HepG2 (cell line): ENCODE results near the gene CSTF3. TPM values are rescaled to one million over a fixed set of nuclear protein-coding genes. Genes with fewer than 3 reads are reported as not detected.

ENCODE experiments used
- CBFB ChIP-seq: sonication (generic); formaldehyde crosslinking; IDR thresholded peaks from 2 replicates; pipeline ENCODE4 v1.4.0; 2020; ENCODE audit warnings: missing genetic modification reagents
- EP300 ChIP-seq, 3 experiments: sonication (generic) in 1 of 3; formaldehyde crosslinking in 1 of 3; IDR thresholded peaks; 2 replicates each; pipeline versions ENCODE4 v1.5.1 to v1.6.1; 2011 to 2020; ENCODE audit warnings: low read depth in 2 of 3, low read length in 2 of 3, borderline replicate concordance in 1 of 3, improper control_type of control experiment in 1 of 3, mild to moderate bottlenecking in 1 of 3, missing genetic modification reagents in 1 of 3, moderate library complexity in 1 of 3
- ETV6 ChIP-seq: sonication (generic); formaldehyde crosslinking; conservative IDR thresholded peaks from 2 replicates; pipeline ENCODE4 v1.4.0; 2020; ENCODE audit warnings: missing genetic modification reagents
- FOSL1 ChIP-seq: sonication (generic); formaldehyde crosslinking; IDR thresholded peaks from 2 replicates; pipeline ENCODE4 v1.9.0; 2021; ENCODE audit warnings: missing genetic modification reagents, borderline replicate concordance
- KLF15 ChIP-seq: sonication (generic); formaldehyde crosslinking; IDR thresholded peaks from 2 replicates; pipeline ENCODE4 v1.8.1; 2023; ENCODE audit warnings: borderline replicate concordance, mild to moderate bottlenecking, inconsistent platforms, missing genetic modification reagents, mixed read lengths
- MED13 ChIP-seq: sonication (generic); formaldehyde crosslinking; IDR thresholded peaks from 2 replicates; pipeline ENCODE4 v1.5.0; 2020; ENCODE audit warnings: missing genetic modification reagents
- NR2C2 ChIP-seq: sonication (generic); formaldehyde crosslinking; IDR thresholded peaks from 2 replicates; pipeline ENCODE4 v1.4.0; 2020; ENCODE audit warnings: missing genetic modification reagents, mild to moderate bottlenecking, moderate library complexity, borderline replicate concordance
- PTBP1 ChIP-seq: fragments of 200-400 bp; formaldehyde crosslinking; IDR thresholded peaks from 2 replicates; pipeline ENCODE4 v1.6.1; 2018; ENCODE audit warnings: low read length, low read depth; ENCODE audit not compliant: poor library complexity, severe bottlenecking
- SIN3A ChIP-seq: IDR thresholded peaks from 2 replicates; pipeline ENCODE4 v1.6.1; 2011; ENCODE audit warnings: low read depth, mild to moderate bottlenecking, control low read depth, low read length, borderline replicate concordance
- SYNCRIP ChIP-seq: fragments of 200-400 bp; formaldehyde crosslinking; IDR thresholded peaks from 2 replicates; pipeline ENCODE4 v1.6.1; 2018; ENCODE audit warnings: mild to moderate bottlenecking, low read depth, low read length; ENCODE audit not compliant: insufficient read depth
- YY1 ChIP-seq: IDR thresholded peaks from 2 replicates; pipeline ENCODE4 v1.6.1; 2011; ENCODE audit warnings: low read length, low read depth, moderate library complexity, mild to moderate bottlenecking; ENCODE audit not compliant: insufficient read depth, insufficient replicate concordance
- ZMAT3 ChIP-seq: sonication (generic); formaldehyde crosslinking; conservative IDR thresholded peaks from 2 replicates; pipeline ENCODE4 v1.7.0; 2021; ENCODE audit warnings: missing genetic modification reagents
- ZNF274 ChIP-seq: sonication (generic); formaldehyde crosslinking; IDR thresholded peaks from 2 replicates; pipeline ENCODE4 v1.5.1; 2020; ENCODE audit warnings: mild to moderate bottlenecking, missing genetic modification reagents
- ZNF329 ChIP-seq: sonication (generic); formaldehyde crosslinking; IDR thresholded peaks from 2 replicates; pipeline ENCODE4 v1.9.0; 2021; ENCODE audit warnings: low read depth, mild to moderate bottlenecking, missing genetic modification reagents
- ZNF331 ChIP-seq: sonication (generic); formaldehyde crosslinking; IDR thresholded peaks from 2 replicates; pipeline ENCODE4 v1.4.0; 2020; ENCODE audit warnings: missing genetic modification reagents
- ZNF382 ChIP-seq: sonication (generic); formaldehyde crosslinking; IDR thresholded peaks from 2 replicates; pipeline ENCODE4 v1.5.0; 2020; ENCODE audit warnings: missing genetic modification reagents, mild to moderate bottlenecking, borderline replicate concordance
- polyA plus RNA-seq, 8 experiments: library from polyadenylated mRNA; depleted of rRNA in 3 of 8; stranded (reverse) in 7 of 8; unstranded in 1 of 8; fragments of >200 nt; fragmentation: Illumina TruSeq in 4 of 8; extraction: Trizol in 4 of 8; gene quantifications; 2 replicates each; pipeline versions ENCODE4 v1.2.1 to v1.2.3, GENCODE V29; 2011 to 2016; ENCODE audit warnings: low read depth in 4 of 8, missing spikeins in 1 of 8, mixed read lengths in 1 of 8; ENCODE audit not compliant: insufficient read depth in 1 of 8
- total RNA-seq, 5 experiments: library from RNA; depleted of rRNA; stranded (reverse); fragments of >200 nt; fragmentation: Illumina TruSeq; extraction: Trizol; gene quantifications; 2 replicates each; pipeline ENCODE4 v1.2.3, GENCODE V29; 2016; ENCODE audit warnings: low read depth in 1 of 5
- TF ChIP-seq, protein P1 (sequence below): sonication (generic); formaldehyde crosslinking; IDR thresholded peaks from 2 replicates; pipeline ENCODE4 v1.8.0; 2022; ENCODE audit warnings: missing genetic modification reagents, mild to moderate bottlenecking, borderline replicate concordance
- TF ChIP-seq, protein P2 (sequence below): sonication (generic); formaldehyde crosslinking; IDR thresholded peaks from 2 replicates; pipeline ENCODE4 v1.8.1; 2023; ENCODE audit warnings: missing genetic modification reagents, inconsistent platforms, borderline replicate concordance
- TF ChIP-seq, protein P3 (sequence below): sonication (generic); formaldehyde crosslinking; IDR thresholded peaks from 2 replicates; pipeline ENCODE4 v1.8.1; 2023; ENCODE audit warnings: mild to moderate bottlenecking, missing genetic modification reagents
- TF ChIP-seq, protein P4 (sequence below): sonication (generic); formaldehyde crosslinking; IDR thresholded peaks from 2 replicates; pipeline ENCODE4 v1.4.0; 2020; ENCODE audit warnings: missing genetic modification reagents, borderline replicate concordance
- TF ChIP-seq, protein P5 (sequence below): sonication (generic); formaldehyde crosslinking; IDR thresholded peaks from 2 replicates; pipeline ENCODE4 v1.5.1; 2020; ENCODE audit warnings: mild to moderate bottlenecking, missing genetic modification reagents, moderate library complexity

The CSTF3 gene
- total and polyA plus RNA-seq, 2 of the 13 experiments (the other 11 are each of a cell fraction or from before 2014, with no cell fraction given) = 21.5 to 43.6 TPM

DNA sequence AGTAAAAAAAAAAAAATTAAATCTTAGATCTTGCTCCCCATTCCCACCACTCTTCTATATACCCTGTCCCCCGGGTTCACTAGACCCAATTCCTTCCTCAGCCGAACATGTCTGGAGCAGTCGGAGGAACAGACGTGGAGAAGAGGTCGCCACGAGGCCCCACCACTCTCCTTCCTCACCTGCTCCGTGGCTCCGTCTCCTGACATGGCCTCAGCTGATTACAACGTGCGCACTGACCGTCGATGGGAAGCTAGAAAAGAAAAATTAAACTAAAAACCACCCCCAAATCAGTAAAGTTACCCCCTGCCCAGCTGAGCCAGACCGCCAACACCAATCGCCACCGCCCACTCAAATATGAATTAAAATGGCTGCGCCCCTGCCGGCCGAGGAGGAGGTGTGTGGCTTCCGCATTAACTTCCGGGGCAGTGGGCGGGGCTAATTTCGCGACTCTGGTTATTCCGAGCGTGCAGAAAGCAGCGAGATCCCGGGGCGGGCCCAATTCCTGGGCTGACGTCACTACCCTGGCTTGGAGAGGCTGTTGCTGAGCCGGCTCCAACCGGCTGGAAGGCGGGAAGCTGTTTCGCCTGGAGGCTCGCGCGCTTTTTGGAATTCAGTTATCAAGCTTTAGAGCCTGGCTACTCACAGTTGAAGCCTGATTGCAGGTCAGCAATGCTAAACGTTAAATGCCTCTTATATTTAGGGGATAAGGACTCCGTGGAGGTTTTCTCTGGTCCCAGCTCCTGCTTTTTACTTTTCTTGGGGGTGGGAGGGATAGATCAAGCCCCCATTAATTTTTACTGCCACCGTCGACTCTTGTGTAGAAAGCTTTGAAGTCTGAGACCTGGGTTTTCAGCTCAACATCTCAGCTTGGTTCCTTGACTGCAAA is at the start of gene CSTF3 (continued):
- TF ChIP-seq ETV6 (CRISPR knock-in tag) (peak; percentile 83; the same call in 1 of the 2 replicates), MED13 (CRISPR knock-in tag) (0 out of 2 replicates have a peak, but pooled peaks have one; percentile 55), YY1 (peak; percentile 98), PTBP1 (peak; percentile 78), ZNF274 (0 out of 2 replicates have a peak, but pooled peaks have one; percentile 30), ZNF329 (CRISPR knock-in tag) (no peak), EP300 (IDR thresholded peaks at IDR 0.05; ENCODE audit: low read depth in 2 of 2, low read length in 2 of 2) (peak in 1 of 2 experiments; percentile 15; a peak in 1 of 4 replicates), EP300 (CRISPR knock-in tag; IDR thresholded peaks at IDR 0.05; ENCODE audit: borderline replicate concordance) (no peak; the same call in 1 of the 2 replicates), ZNF331 (CRISPR knock-in tag) (peak; percentile 59), SIN3A (peak; percentile 89), ZNF382 (CRISPR knock-in tag) (no peak), SYNCRIP (no peak), FOSL1 (CRISPR knock-in tag) (0 out of 2 replicates have a peak, but pooled peaks have one; percentile 17), ZMAT3 (0 out of 2 replicates have a peak, but pooled peaks have one; percentile 29), KLF15 (CRISPR knock-in tag) (peak; percentile 29; the same call in 1 of the 2 replicates), NR2C2 (CRISPR knock-in tag) (peak; percentile 100), CBFB (CRISPR knock-in tag) (peak; percentile 77; the same call in 1 of the 2 replicates)
- TF ChIP-seq, protein P1, sequence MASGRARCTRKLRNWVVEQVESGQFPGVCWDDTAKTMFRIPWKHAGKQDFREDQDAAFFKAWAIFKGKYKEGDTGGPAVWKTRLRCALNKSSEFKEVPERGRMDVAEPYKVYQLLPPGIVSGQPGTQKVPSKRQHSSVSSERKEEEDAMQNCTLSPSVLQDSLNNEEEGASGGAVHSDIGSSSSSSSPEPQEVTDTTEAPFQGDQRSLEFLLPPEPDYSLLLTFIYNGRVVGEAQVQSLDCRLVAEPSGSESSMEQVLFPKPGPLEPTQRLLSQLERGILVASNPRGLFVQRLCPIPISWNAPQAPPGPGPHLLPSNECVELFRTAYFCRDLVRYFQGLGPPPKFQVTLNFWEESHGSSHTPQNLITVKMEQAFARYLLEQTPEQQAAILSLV (CRISPR knock-in tag) = no peak
- TF ChIP-seq, protein P2, sequence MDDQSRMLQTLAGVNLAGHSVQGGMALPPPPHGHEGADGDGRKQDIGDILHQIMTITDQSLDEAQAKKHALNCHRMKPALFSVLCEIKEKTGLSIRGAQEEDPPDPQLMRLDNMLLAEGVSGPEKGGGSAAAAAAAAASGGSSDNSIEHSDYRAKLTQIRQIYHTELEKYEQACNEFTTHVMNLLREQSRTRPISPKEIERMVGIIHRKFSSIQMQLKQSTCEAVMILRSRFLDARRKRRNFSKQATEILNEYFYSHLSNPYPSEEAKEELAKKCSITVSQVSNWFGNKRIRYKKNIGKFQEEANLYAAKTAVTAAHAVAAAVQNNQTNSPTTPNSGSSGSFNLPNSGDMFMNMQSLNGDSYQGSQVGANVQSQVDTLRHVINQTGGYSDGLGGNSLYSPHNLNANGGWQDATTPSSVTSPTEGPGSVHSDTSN (CRISPR knock-in tag) = no peak
- TF ChIP-seq, protein P3, sequence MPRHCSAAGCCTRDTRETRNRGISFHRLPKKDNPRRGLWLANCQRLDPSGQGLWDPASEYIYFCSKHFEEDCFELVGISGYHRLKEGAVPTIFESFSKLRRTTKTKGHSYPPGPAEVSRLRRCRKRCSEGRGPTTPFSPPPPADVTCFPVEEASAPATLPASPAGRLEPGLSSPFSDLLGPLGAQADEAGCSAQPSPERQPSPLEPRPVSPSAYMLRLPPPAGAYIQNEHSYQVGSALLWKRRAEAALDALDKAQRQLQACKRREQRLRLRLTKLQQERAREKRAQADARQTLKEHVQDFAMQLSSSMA = no peak
- TF ChIP-seq, protein P4, sequence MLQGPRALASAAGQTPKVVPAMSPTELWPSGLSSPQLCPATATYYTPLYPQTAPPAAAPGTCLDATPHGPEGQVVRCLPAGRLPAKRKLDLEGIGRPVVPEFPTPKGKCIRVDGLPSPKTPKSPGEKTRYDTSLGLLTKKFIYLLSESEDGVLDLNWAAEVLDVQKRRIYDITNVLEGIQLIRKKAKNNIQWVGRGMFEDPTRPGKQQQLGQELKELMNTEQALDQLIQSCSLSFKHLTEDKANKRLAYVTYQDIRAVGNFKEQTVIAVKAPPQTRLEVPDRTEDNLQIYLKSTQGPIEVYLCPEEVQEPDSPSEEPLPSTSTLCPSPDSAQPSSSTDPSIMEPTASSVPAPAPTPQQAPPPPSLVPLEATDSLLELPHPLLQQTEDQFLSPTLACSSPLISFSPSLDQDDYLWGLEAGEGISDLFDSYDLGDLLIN (CRISPR knock-in tag) = peak; percentile 90; the same call in 1 of the 2 replicates
- TF ChIP-seq, protein P5, sequence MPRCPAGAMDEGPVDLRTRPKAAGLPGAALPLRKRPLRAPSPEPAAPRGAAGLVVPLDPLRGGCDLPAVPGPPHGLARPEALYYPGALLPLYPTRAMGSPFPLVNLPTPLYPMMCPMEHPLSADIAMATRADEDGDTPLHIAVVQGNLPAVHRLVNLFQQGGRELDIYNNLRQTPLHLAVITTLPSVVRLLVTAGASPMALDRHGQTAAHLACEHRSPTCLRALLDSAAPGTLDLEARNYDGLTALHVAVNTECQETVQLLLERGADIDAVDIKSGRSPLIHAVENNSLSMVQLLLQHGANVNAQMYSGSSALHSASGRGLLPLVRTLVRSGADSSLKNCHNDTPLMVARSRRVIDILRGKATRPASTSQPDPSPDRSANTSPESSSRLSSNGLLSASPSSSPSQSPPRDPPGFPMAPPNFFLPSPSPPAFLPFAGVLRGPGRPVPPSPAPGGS (CRISPR knock-in tag) = peak; percentile 27; the same call in 1 of the 2 replicates
